ENCODE results near the gene STRIP2.

- TF ChIP-seq RAD21 (IDR thresholded peaks at IDR 0.05; ENCODE audit: low read depth) (no peak), REST (IDR thresholded peaks at IDR 0.05; ENCODE audit: low read depth) (no peak), MAX (IDR thresholded peaks at IDR 0.05) (no peak), TAF1 (IDR thresholded peaks at IDR 0.05; ENCODE audit: low read depth) (no peak), EP300 (IDR thresholded peaks at IDR 0.05; ENCODE audit: borderline replicate concordance) (no peak), EGR1 (IDR thresholded peaks at IDR 0.05) (no peak), TEAD4 (IDR thresholded peaks at IDR 0.05) (no peak), CEBPB (IDR thresholded peaks at IDR 0.05) (no peak), CREB1 (IDR thresholded peaks at IDR 0.05; ENCODE audit: low read depth) (no peak), TCF12 (IDR thresholded peaks at IDR 0.05; ENCODE audit: low read depth) (no peak), ZBTB7A (IDR thresholded peaks at IDR 0.05; ENCODE audit: low read depth) (no peak), NFIC (IDR thresholded peaks at IDR 0.05) (no peak), YY1 (IDR thresholded peaks at IDR 0.05; ENCODE audit: low read depth) (no peak)
Observed at GRCh38 chr7:129437190-129437589, 3.0 kb downstream of the STRIP2 start.

All from Ishikawa (cell line).